GM21717 (cell line): Measurements from ENCODE around the gene TRIO.

ENCODE experiments used
- ATAC-seq: cut with Tn5 transposase; IDR thresholded peaks from one replicate; pipeline ENCODE4 v1.9.1; 2021; ENCODE audit warnings: mild to moderate bottlenecking, moderate library complexity; ENCODE audit not compliant: unreplicated experiment

Gene TRIO

DNA sequence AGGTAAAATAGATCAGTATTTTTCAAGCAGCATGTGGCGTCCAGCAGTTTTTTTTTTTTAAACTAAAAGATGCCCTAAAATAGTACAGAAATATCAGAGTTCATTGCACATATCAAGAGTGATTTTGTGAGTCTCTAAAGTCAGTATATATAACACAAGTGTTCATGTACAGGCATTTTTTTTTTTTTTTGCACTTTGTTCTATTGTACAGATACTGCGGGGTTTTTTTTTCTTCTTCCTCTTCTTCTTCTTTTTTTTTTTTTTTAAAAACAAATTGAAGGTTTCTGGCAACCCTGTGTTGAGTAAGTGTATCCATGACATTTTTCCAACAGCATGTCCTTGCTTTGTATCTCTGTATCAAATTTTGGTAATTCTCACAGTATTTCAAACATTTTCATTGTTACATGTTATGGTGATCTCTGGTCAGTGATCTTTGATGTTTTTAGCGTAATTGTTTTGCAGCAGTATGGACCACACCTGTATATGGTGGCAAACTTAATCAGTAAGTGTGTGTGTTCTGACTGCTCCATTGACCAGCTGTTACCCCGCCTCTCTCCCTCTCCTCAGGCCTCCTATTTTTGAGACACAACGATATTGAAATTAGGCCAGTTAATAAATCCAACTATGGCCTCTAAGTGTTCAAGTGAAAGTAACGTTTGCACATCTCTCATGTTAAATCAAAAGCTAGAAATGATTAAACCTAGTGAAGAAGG lies 76.8 kb downstream of the TRIO start:
- ATAC-seq: no peak

DNA sequence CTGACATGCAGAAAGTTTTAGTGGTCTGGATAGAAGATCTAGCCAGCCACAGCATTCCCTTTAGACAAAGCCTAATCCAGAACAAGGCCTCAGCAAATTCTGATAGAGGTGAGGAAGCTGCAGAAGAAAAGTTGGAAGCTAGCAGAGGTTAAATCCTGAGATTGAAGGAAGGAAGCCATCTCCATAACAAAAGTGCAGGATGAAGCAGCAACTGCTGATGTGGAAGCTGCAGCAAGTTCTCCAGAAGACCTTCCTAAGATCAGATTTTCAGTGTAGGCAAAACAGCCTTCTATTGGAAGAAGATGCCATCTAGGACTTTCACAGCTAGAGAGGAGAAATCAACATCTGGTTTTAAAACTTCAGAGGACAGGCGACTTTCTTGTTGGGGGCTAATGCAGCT lies 77.5 kb downstream of the TRIO start:
- ATAC-seq: no peak

DNA sequence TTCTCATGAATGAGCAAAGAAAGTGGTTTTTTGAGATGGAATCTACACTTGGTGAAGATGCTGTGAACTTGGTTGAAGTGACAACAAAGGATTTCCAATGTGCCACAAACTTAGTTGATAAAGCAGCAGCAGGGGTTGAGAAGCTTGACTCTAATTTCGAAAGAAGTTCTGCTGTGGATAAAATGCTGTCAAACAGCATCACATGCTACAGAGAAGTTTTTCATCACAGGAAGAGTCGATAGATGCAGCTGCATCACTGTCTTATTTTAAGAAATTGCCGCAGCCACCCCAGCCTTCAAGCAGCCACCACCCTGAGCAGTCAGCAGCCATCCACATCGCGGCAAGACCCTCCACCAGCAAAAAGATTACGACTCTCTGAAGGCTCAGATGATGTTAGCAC lies 78.6 kb downstream of the TRIO start:
- ATAC-seq: no peak

DNA sequence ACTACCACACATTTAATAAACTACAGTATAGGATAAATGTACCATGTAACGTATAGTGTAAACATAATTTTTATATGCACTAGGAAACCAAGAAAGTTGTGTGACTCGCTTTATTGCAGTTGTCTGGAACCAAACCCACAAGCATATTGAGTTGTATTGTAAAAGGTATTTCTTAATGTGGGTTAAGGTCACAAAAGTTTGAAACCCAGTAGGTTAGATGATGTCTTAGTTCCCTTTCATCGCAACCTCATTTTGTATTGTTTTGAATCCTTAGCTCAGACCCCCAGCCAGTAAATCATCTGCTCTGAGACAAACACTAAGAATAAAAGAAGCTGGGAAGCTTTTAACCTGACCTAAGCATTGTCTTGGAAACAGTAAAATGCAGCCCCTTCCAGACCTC lies 79.1 kb downstream of the TRIO start:
- ATAC-seq: no peak

DNA sequence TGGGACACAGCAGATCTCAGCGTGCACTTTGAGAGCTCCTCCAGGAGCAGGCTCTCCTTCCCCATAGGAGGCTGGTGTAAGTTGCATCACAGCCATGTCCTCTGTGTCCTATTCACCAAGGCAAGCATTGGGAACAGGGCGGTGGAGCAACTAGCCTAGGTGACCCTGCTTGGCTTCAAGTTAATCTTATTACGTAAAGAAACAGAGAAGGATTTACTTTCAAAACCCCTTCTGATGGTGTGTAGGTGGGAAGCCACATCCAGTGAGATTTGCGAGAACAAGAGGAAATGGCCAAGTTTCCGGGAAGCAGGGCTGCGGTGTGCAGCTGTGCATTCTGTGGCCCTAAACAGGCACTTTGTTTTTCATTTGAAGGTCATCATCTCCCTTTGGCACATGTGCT lies 80.2 kb downstream of the TRIO start:
- no peak for ATAC-seq

DNA sequence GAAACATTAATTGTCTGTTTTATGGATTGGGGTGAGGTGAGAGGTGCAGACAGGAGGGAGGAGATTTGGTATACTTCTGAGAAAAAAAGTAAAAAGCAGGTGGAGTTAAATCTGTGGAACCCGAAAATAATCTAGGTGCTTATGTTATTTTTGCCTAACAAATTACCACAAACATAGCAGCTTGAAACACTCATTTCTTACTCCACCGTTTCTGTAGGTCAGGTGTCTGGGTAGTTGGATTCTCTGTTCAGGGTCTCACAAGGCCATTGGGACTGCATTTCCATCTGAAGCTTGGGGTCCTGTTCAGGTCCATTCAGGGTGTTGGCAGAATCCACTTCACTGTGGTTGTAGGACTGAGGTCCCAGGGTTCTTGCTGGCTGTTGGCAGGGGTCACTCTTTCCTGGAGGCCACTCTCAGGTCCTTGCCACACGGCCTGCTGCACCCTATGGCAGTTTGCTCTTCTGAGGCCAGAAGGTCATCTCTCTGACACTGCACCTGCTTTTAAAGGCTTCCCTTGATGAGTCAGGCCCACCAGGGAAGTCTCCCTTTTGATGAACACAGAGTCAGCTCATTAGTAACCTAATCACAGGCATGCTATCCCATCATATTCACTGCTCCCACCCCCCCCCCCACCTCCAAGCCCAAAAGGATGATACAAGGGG lies 82.2 kb downstream of the TRIO start:
- ATAC-seq: peak; percentile 44

DNA sequence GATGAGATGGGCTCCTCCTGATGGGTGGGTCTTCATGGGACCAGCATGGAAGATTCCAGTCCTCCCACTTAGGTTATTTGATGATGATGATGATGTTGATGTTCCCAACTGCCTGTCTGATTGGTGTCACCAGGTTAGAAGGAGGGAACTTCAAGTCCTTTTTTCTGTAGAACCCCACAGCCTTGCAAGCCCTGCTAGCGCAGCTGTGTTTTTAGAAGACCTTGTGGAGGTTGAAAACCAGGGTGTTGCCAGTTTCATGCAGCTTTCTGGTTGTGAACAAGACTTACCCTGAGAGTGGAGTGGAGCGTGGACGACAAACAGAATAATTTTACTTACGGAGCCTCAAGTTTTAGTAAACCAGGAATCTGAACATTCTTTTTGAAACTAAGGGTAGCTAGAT lies 83.0 kb downstream of the TRIO start:
- ATAC-seq: no peak

DNA sequence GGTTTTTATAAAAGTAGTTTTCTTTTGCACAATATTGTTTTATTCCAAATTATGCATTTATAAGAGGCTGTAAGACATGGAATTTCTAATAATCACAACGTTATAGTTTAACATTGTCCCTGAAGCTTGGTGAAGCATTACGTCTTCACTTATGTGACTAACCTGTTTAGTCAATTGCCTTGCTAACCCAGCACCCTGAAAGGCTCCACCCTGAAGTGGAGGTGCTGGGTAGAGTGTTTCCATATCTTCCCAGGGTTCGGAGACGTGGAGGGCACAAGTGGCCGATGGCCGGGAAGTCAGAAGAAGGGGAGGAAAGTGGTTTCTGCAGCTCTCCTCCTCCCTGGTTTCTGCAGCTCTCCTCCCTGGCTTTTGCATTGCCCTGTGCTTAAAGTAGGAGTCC lies 83.4 kb downstream of the TRIO start:
- ATAC-seq: no peak

DNA sequence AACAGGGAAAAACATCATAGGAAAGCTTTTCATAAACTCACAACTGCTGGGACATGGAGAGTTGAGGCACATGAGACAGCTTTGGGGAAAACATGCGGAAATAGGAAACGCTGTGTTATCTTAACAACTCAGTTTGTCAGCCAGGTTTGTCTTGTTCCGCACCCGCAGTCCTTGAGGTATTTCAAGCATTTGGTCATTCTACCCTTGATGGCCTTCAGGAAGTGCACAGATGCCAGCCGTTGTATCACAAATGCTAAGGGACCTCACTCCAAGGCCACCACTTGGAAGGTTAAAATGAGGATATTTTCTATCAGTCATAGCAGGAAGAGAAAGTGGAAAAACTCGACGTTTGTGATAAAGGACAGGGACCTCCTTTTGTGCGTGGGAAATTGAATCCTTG lies 83.8 kb downstream of the TRIO start:
- ATAC-seq: no peak

DNA sequence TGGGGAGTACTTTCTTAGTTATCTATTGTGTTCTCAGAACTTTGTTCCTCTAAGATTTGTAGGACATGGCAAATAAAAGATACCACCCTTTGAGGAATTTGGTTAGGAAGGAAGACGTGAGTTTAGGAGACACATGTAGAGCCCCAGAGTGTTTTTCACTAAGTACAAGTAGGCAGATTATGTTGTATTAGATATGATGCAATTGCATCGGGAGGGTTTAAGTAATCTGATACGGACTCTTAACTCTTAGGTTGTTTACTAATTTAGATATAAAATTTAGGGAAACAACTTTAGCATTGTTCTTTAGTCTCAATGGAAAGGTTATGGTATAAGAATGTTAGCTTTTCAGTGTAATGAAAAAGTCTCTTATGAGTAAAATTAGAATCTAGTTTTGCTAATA lies 84.4 kb downstream of the TRIO start:
- ATAC-seq: no peak

DNA sequence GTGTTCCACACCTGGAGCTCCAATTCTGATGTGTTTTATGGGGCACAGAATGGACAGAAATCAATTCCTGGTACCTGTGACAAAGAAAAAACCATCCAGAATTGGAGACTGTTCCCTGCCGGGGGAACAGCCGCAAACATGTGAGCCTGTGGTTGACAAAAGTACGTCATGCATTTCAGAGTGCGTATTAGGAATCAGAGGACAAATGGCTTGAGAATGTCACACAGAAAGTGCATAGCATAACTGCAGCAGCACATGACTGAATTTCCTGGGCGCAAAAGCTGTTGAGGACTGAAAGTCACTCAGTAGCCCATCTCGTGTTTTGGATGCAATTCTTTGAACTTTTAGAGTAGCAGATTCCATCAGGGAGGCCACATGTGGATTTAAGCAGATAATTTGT lies 85.1 kb downstream of the TRIO start:
- ATAC-seq: no peak

DNA sequence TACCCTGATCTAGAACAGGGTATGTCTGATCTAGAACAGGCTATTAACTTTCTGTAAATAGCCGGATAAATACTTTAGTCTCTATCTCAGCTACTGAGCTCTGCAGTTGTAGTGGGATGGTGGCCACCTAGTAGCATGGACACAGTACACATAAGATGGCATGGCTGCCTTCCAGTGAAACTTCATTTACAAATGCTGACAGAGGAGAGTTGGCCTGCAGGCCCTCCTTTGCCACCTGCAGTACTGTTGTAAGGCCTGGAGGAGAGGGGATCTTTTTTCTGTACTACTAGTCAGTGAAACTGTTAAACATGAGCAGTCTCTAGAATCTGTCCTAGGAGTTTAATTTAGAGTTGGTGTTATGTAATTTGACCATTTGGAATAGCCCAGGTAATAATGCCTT lies 86.0 kb downstream of the TRIO start:
- no peak for ATAC-seq

DNA sequence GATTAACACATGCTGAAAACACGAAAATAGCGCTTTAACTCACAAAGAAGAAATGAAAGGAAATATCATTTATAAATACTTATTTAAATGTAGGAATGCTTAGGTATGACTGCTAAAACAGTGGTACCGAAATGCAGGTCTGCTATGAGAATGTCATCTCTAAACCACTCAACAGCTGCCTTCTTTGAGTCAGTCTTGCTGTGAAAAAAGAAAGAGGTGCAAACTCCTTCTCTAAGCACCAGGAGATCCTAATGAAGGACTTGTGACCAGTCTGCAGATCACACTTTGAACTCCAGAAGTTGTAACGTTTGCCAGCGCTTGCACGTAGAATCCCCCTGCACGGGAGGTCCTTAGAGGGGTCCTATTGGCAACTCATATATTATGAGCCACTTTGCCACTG lies 86.6 kb downstream of the TRIO start:
- ATAC-seq: no peak

DNA sequence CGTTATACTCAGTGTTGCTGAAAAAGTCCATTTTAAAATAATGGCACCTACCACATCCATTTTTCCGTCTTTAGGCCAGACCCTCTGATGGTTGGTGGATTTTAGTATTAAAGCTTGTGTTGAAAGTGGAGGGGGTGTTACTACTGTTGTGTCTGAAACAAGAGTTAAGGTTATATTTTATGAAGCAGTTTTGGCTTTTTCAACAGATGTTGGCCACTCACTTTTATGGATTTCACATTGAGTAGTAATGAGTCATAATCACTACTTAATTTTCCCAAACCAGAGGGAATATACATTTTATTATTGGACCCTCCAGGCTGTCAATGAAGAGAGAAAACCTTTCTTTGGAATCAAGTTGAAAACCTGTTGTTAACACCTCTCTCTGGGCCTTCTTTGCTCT lies 88.0 kb downstream of the TRIO start:
- ATAC-seq: no peak

DNA sequence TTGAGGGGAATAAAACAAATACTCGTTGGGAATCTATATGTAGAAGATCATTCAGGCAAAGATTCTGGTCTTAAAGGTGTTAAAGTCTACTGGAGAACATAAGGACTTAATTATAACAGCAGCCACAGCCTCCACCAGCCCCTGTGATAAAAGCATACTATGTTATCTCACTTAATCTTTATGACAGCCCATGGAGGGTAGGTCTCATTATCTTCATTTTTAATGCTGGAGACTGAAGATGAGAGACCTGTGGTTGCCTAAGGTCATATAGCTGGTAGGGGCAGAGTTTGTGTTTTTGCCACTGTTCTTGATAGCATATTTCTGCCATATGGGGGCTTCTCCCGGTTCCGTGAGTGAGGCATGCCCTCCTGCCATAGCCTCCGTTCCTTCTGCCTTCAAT lies 88.7 kb downstream of the TRIO start:
- ATAC-seq: no peak

DNA sequence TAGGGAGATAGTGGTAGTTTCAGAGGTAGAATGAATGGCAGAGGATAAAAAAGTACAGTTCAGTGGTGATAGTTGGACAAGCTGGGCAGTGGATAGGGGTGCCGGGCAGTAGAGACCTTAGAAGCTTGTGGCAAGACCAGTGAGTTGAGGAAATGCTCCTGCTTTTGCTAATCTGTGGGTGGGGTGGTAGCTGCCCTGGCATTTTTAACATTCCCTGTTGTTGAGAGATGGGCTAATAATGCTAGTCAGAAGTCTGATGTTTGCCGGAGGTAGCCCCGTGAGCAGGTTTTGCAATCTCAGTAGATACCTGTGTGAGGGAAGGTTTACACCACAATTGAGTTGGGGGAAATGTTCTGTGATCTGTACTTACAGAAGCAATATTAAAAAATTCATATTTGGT lies 91.1 kb downstream of the TRIO start:
- ATAC-seq: no peak

DNA sequence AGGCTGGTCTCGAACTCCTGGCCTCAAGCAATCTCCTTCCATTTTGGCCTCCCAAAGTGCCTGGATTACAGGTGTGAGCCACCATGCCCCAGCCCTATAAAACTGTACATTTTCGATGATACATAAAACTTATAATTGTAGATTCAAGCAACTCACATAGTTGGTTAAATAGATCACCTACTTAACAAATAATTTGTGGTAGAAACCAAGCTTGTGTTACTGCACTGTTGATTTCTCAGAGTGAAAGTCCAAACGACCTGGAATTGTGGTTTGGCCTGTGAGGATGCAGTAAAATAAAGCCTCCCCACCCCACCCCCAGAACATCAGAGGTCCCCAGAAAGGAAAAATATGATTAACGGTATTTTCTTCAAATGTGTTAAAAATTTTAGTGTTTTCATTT lies 92.7 kb downstream of the TRIO start:
- ATAC-seq: no peak

DNA sequence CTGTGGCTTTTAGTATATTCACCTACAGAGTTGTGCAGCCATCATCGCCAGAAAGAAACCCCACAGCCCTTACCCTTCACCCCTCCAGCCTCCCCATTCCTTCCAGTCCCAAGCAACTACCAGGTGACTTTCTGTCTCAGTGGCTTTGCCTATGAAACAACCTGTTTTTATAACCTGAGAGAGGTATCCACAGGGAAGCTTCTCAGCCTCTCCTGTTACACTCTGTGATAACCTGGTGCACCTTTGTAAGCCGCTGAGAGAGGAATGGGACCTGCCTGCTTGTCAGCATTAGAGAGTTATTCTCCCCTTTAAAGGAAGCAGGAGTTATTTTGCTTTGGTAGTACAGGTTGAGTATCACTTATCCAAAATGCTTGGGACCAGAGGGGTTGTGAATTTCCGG lies 93.6 kb downstream of the TRIO start:
- ATAC-seq: no peak

DNA sequence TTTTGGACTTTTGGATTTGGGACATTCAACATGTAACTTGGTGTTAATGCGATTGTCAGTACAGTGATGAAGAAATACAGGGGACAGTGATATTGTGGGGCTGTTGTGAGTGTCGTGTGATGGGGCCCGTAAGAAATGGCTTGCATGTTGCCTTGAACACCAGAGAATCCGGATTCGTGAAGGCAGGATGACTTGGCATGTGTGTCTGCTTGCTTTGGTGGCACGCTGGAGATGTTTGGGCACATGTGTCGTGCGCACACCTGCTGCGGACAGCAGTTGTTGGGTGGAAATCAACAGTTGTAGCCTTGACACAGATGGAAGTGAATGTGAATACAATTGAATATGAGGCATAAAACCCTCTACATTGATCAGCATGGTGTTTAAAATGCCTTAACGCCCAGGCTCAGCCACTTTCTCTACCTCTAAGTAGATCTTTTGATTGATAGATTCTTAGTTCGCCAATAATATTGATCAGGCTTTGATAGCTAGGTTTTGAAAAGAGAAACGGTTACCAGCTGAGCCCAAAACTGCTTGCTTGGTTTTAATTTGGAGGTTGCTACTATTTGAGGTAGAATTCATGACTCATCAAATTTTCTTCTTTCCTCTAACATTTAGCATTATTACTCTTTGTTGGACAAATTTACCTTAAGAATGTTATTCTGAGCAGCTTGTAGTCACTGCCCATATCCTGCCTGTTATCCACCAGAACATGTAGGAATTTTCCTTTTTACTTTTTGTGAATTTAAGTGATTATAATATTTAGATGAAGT lies 94.4 kb downstream of the TRIO start:
- no peak for ATAC-seq

DNA sequence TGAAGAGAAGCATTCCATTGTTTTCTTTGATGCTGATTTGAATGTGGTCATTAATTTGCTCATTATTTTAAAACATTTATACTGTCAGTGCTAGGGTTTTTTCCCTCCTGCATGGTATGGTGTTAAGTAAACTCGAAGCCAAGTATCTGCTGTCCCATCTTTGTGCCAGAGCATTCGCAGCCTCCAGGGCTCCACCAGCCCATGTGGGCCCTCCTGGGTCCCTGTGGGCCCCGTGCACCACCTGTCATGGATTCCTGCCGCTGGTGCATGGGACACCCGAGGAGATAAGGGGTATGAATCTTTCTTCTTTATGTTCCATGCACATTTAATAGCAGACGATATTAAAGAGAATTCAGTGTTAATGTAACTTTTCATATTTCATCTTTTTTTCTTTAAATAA lies 95.1 kb downstream of the TRIO start:
- no peak for ATAC-seq

DNA sequence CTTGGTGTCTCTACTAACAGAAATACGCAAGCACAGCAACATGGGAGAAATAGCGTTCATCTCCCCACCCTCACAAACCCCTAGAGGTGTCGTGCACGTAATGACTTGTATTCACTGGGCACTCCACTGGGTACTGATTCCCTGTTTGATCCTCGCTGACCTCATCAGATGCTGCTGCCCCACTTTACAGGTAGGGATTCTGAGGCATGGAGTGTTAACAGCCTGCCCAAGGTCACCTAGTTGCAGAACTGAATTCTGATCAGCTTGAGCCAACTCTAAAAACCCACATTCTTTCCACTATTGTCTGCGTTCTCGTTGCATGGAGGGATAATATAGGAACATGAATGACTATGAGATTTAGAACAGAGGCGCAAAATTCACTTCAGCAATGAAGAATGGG lies 96.3 kb downstream of the TRIO start:
- no peak for ATAC-seq

DNA sequence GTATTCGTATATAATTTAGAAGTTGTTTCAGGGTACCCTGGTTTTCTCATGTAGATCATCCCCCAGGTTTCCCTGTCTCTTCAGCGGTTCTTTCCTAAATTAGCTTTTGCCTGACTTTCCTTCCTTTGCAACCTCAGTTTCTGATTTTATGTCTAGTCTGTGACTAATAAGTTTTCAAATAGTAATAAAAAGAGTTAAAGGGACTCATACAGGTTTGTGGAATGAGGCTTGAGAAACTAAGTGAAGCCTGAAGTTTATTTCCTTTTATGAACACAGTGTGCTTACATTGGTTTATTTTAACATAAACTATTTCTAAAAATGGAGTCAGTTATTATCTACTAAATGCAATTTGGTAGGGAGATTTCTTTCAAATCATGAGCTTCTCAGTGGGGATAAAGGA lies 96.8 kb downstream of the TRIO start:
- ATAC-seq: no peak
